Neural cell (in vitro differentiated cells): ENCODE measurements around the gene TLR9. TPM values are rescaled to one million over a fixed set of nuclear protein-coding genes. Genes with fewer than 3 reads are reported as not detected.

ENCODE experiments used
- H2AFZ ChIP-seq: fragments of 200-600, 300-800 bp; sonication (generic), shearing (Covaris generic); 2 replicates; pipeline ENCODE4 v1.6.0; 2014; ENCODE audit warnings: low read depth, mild to moderate bottlenecking, antibody characterized with exemption, low read length, moderate library complexity
- H3F3A ChIP-seq: fragments of 200-600 bp; shearing (Covaris generic); 2 replicates; pipeline ENCODE4 v1.6.1; 2016; ENCODE audit warnings: mild to moderate bottlenecking, moderate library complexity, mixed read lengths, antibody characterized with exemption, low read length; ENCODE audit not compliant: insufficient read depth, poor library complexity, severe bottlenecking
- H3K27ac ChIP-seq: fragments of 200-600, 300-800 bp; sonication (generic), shearing (Covaris generic); 2 replicates; pipeline ENCODE4 v1.5.1; 2014; ENCODE audit warnings: mild to moderate bottlenecking, low read length, moderate library complexity
- H3K27me3 ChIP-seq: fragments of 300-800, 200-600 bp; sonication (generic), shearing (Covaris generic); 2 replicates; pipeline ENCODE4 v1.6.0; 2014; ENCODE audit warnings: mild to moderate bottlenecking, low read depth, low read length, moderate library complexity; ENCODE audit not compliant: insufficient read depth
- H3K36me3 ChIP-seq: fragments of 300-800, 200-600 bp; sonication (generic), shearing (Covaris generic); 2 replicates; pipeline ENCODE4 v1.5.1; 2014; ENCODE audit warnings: mild to moderate bottlenecking, antibody characterized with exemption, low read length, moderate library complexity; ENCODE audit not compliant: insufficient read depth
- H3K4me2 ChIP-seq: fragments of 300-800, 200-600 bp; sonication (generic), shearing (Covaris generic); 2 replicates; pipeline ENCODE4 v1.6.0; 2014; ENCODE audit warnings: mild to moderate bottlenecking, low read length
- H3K4me3 ChIP-seq: fragments of 300-800, 200-600 bp; sonication (generic), shearing (Covaris generic); 2 replicates; pipeline ENCODE4 v1.5.1; 2014; ENCODE audit warnings: mild to moderate bottlenecking, low read length, moderate library complexity
- H3K79me2 ChIP-seq: fragments of 200-600 bp; shearing (Covaris generic); replicated peaks from 2 replicates; pipeline ENCODE4 v1.6.0; 2014; ENCODE audit warnings: mild to moderate bottlenecking, low read length, moderate library complexity; ENCODE audit not compliant: insufficient read depth
- H3K9ac ChIP-seq: fragments of 300-800, 200-600 bp; sonication (generic), shearing (Covaris generic); 2 replicates; pipeline ENCODE4 v1.6.1; 2016; ENCODE audit warnings: mild to moderate bottlenecking, low read length, mixed read lengths
- H3K9me2 ChIP-seq: fragments of 200-600 bp; shearing (Covaris generic); 2 replicates; pipeline ENCODE4 v1.6.1; 2016; ENCODE audit warnings: mild to moderate bottlenecking, low read length, mixed read lengths; ENCODE audit not compliant: insufficient read depth
- H3K9me3 ChIP-seq: fragments of 200-600, 300-800 bp; sonication (generic), shearing (Covaris generic); 2 replicates; pipeline ENCODE4 v1.6.1; 2016; ENCODE audit warnings: mild to moderate bottlenecking, mixed run types, low read length, moderate library complexity, mixed read lengths
- H4K20me1 ChIP-seq: fragments of 200-600 bp; shearing (Covaris generic); 2 replicates; pipeline ENCODE4 v1.6.1; 2016; ENCODE audit warnings: mild to moderate bottlenecking, mixed run types; ENCODE audit not compliant: insufficient read depth
- CTCF ChIP-seq: fragments of 450-650 bp; IDR thresholded peaks from 2 replicates; pipeline ENCODE4 v1.5.1; 2014; ENCODE audit warnings: antibody characterized with exemption, mild to moderate bottlenecking, moderate library complexity; ENCODE audit not compliant: poor library complexity, severe bottlenecking
- EP300 ChIP-seq: fragments of 450-650 bp; conservative IDR thresholded peaks from 2 replicates; pipeline ENCODE4 v1.6.1; 2014; ENCODE audit warnings: antibody characterized with exemption, mild to moderate bottlenecking, moderate library complexity; ENCODE audit not compliant: poor library complexity, severe bottlenecking
- EZH2 ChIP-seq: fragments of 200-600, 300-800 bp; shearing (Covaris generic), sonication (generic); IDR thresholded peaks from 2 replicates; pipeline ENCODE4 v1.6.1; 2014; ENCODE audit warnings: antibody characterized with exemption, low read length, borderline replicate concordance, mild to moderate bottlenecking; ENCODE audit not compliant: insufficient read depth, poor library complexity, severe bottlenecking
- MXI1 ChIP-seq: fragments of 450-650 bp; conservative IDR thresholded peaks from 2 replicates; pipeline ENCODE4 v1.6.1; 2014; ENCODE audit warnings: antibody characterized with exemption, mild to moderate bottlenecking; ENCODE audit not compliant: poor library complexity, severe bottlenecking
- POLR2AphosphoS5 ChIP-seq: IDR thresholded peaks from 2 replicates; pipeline ENCODE4 v1.6.1; 2012
- RAD21 ChIP-seq: fragments of 450-650 bp; conservative IDR thresholded peaks from 2 replicates; pipeline ENCODE4 v1.6.1; 2014; ENCODE audit warnings: antibody characterized with exemption, mild to moderate bottlenecking, moderate library complexity
- REST ChIP-seq: IDR thresholded peaks from 2 replicates; pipeline ENCODE4 v1.6.1; 2012; ENCODE audit warnings: borderline replicate concordance
- SMC3 ChIP-seq: fragments of 450-650 bp; conservative IDR thresholded peaks from 2 replicates; pipeline ENCODE4 v1.6.1; 2014; ENCODE audit warnings: antibody characterized with exemption, mild to moderate bottlenecking, moderate library complexity; ENCODE audit not compliant: poor library complexity
- TAF1 ChIP-seq: IDR thresholded peaks from 2 replicates; pipeline ENCODE4 v1.6.1; 2012; ENCODE audit warnings: low read depth
- polyA plus RNA-seq: library from polyadenylated mRNA; depleted of rRNA; stranded (reverse); fragments of >200 nt; gene quantifications from 2 replicates; pipeline ENCODE4 v1.2.3, GENCODE V29; 2014

The TLR9 gene
- polyA plus RNA-seq, 1 donor from 2014 or later = not detected

GRCh38 chr3:52218937-52219650 lies 6.4 kb downstream of the TLR9 start:
- Histone ChIP-seq H3K4me2 (no peak overlapping the region), H3K27ac (no peak overlapping the region)

GRCh38 chr3:52218454-52218853 lies 7.0 kb downstream of the TLR9 start:
- H3K27me3 ChIP-seq = no peaks in the 10 kb centered on the region
- no peak overlapping the region for H3K4me2 ChIP-seq
- H4K20me1 ChIP-seq = no peaks in the 10 kb centered on the region
- no peaks in the 10 kb centered on the region for H3K9me3 ChIP-seq
- H3K79me2 ChIP-seq = no peaks in the 10 kb centered on the region
- no peak overlapping the region for H3K9ac ChIP-seq
- no peak overlapping the region for H3K4me3 ChIP-seq
- H2AFZ ChIP-seq = no peak overlapping the region
- TF ChIP-seq EP300 (no peak), CTCF (no peak), POLR2AphosphoS5 (no peak), SMC3 (no peak), MXI1 (no peak), TAF1 (no peak), EZH2 (no peak)
- H3K27ac ChIP-seq = no peak overlapping the region
- H3K36me3 ChIP-seq = no peaks in the 10 kb centered on the region
- no peaks in the 10 kb centered on the region for H3F3A ChIP-seq
- H3K9me2 ChIP-seq = no peaks in the 10 kb centered on the region

More at GRCh38 chr3:52218937-52219650, 6.4 kb downstream of the TLR9 start:
- no peaks in the 10 kb centered on the region for H3K9me3 ChIP-seq
- no peak for TF ChIP-seq RAD21
- TF ChIP-seq TAF1 = no peak
- TF ChIP-seq MXI1 = no peak
- TF ChIP-seq EP300 = no peak
- H2AFZ ChIP-seq = no peak overlapping the region
- H4K20me1 ChIP-seq = no peaks in the 10 kb centered on the region
- no peaks in the 10 kb centered on the region for H3K27me3 ChIP-seq
- H3K79me2 ChIP-seq = no peaks in the 10 kb centered on the region
- no peak overlapping the region for H3K4me3 ChIP-seq
- no peaks in the 10 kb centered on the region for H3F3A ChIP-seq
- no peaks in the 10 kb centered on the region for H3K9me2 ChIP-seq
- no peak overlapping the region for H3K9ac ChIP-seq
- H3K36me3 ChIP-seq = no peaks in the 10 kb centered on the region

- Histone ChIP-seq H3K9me2 (no peaks in the 10 kb centered on the region), H3K79me2 (no peaks in the 10 kb centered on the region), H3K27ac (no peak overlapping the region), H3K9me3 (no peaks in the 10 kb centered on the region), H3K27me3 (no peaks in the 10 kb centered on the region), H2AFZ (no peak overlapping the region), H4K20me1 (no peaks in the 10 kb centered on the region), H3K36me3 (no peaks in the 10 kb centered on the region), H3K4me3 (no peak overlapping the region), H3F3A (no peaks in the 10 kb centered on the region), H3K4me2 (no peak overlapping the region), H3K9ac (no peak overlapping the region)
- TF ChIP-seq CTCF = no peak
- TF ChIP-seq POLR2AphosphoS5 = no peak
- TF ChIP-seq TAF1 = no peak
- no peak for TF ChIP-seq MXI1
- no peak for TF ChIP-seq REST
- no peak for TF ChIP-seq EP300
- TF ChIP-seq SMC3 = no peak
- no peak for TF ChIP-seq RAD21
These were observed 7.4 kb downstream of the TLR9 start for GRCh38 chr3:52218026-52218425.
